Measurements from ENCODE around the gene RNF5. TPM values are rescaled to one million over a fixed set of nuclear protein-coding genes. Genes with fewer than 3 reads are reported as not detected.
"Not testable (repeated sequence)": the region's sequence is repeated elsewhere in the genome, so short reads cannot be mapped to it uniquely, and the experiment has no call there.

RNF5 gene
- total RNA-seq, 1 experiment from 2014 or later, result 106 TPM

DNA sequence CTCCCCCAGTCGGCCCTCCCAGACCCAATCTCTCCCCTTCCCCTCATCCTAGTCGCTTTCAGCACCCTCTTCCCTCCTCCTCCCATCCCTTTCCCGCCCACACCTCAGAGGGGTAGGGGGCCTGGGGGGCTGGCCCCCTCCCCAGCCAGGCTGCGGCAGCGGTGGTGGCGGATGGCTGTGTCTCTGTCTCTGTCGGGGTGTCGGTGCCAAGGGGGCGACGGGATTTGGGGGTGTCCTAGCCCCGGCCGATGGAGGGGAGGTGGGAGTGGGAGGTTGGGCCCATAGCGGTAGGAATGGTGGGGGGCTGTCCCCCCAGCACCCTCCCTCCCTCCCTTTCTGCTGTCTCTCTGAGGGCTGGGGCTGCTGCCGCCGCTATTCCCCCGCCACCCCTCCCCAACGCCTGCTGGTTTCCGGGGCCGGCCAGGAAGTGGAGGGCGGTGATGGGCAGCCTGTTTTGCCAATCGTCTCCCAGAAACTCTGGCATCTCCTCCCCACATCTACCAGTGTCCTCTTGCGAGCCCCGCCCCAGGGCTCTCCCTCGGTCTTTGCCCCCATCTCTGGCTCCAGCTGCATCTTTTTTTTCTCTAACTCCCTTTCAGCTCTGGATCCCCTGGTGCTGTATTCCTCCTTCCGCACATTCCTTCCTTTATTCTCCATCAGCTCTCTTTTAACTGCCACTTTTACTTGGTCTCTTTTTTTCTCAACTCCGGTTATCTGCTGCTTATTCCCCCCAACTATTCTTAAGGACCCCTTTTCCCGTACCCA is 2.3 kb upstream of the RNF5 start, which contains the start of gene AGPAT1:
Gene AGPAT1, minus strand, starts transcription at position 374 of the 765 bp plus-strand sequence. CDS start 4,588 bp downstream, outside the sequence.
- peak; percentile 98 for DNase-seq (ENCODE audit: low read depth)

DNA sequence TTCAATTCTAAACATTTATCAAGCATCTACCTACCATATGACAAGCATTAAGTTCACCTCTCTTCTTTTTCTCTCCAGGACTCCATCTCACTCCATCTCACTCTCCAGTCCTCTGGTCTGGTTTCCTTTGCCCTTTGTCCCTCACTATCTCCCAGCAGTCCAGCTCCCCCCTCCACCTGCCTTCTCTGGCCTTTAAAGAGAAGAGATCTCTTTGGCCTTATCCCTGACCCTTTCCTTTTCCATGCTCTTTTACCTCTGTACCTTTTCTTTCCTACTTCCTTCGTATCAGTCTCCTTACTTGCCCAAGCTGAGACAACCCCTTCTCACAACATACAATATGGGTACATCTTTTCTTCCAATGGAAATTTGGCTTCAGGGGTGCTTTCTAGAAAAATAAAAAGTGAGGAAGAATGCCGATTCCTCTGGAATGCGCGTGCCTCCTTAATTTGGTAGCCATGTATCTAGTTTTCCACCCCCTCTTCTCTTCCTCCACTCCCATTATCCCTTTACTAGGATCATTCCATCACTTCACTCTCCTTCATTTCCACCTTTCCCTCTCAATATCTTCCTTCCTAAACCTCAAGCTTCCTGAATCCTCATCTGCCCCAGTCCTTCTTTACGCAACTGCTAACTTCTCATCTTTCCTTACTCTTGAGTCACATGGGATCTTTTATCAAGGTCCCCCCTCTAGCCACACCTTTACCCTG is 1.6 kb upstream of the RNF5 start:
- DNase-seq (ENCODE audit: low read depth), result peak; percentile 68

DNA sequence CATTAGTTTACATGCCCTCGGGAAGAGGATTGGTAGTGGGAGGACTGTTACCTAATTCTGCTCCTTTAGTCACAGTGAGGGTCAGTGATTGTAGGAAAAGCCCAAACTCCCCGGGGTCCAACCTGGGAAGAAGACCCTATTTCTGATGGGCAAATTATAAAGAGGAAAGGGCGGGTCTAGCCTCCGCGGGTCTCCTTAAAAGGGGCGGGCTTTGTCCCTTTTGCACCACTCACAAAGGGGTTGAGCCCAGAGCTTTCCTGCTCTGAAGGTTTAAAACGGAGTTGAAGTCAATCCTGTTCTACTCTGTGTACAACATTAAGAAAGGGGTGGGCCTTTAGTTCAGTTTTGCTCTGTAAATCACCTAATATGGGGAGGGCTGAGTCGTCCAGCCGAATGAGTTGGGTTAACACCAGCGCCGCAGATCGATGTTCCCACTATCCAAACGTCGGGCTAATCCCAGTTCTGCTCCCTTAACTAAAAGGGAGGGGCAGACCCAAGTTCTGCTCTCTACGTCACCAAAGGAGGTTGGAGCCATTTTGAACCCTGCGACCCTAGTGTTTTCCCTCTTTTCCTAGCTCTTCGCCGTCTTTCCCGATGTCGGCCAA is 920 bp upstream of the RNF5 start:
- DNase-seq (ENCODE audit: low read depth), result no peak

DNA sequence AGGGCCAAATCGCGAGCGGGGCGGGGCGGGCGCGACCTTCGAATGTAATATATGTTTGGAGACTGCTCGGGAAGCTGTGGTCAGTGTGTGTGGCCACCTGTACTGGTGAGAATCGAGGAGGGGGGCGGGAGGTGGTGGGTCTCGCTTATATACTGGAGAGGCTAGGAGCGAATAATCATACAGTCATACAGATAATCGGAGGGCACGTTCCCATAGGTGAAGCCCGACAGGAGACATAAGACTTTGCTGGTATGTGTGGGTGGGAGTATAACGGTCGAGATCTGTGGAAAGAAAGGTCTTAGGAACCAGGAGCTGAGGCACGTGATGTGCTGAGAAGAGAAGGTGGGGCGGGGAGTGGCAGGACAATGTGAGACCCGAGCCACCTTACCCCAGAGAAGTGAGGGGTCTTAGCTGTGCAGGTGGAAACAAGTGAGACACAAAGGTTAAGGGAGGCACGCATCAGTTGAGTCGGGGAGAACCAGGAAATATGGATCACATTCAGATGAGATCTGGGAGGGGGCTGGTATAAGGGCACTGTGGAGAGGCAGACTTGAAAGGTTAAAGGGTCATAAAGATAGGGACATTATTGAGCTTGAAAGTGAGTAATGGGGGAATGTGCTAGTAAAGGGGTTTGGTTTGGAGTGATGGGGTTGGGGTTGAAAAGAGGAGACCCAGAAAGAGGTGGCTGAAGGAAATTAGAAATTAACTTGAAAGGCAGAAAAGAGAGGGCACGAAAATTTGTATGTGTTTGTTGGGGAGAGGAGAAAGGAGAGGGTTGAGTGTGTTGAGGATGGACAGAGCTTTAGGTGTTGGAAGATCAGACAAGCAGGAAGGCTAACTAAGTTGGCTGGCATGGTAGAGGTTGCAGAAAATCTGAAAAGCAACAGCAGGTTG is 589 bp downstream of the RNF5 start:
- DNase-seq (ENCODE audit: low read depth), result no peak

DNA sequence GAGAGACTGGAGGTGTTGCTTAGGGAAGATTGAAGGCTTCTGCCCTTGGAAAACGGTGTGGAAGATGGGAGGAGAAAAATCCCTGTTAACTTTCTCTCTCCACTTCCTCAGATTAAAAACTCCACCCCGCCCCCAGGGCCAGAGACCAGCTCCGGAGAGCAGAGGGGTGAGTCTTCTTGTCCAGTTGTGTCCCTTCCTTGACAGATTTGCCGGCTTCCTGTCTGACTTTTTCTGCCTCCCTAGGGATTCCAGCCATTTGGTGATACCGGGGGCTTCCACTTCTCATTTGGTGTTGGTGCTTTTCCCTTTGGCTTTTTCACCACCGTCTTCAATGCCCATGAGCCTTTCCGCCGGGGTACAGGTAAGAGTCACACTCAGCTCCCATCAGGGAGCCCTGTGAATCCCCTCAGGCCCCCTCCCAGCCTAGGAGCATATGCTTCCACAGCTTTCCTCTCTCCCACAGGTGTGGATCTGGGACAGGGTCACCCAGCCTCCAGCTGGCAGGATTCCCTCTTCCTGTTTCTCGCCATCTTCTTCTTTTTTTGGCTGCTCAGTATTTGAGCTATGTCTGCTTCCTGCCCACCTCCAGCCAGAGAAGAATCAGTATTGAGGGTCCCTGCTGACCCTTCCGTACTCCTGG is 1.7 kb downstream of the RNF5 start:
- no peak for DNase-seq (ENCODE audit: low read depth)

DNA sequence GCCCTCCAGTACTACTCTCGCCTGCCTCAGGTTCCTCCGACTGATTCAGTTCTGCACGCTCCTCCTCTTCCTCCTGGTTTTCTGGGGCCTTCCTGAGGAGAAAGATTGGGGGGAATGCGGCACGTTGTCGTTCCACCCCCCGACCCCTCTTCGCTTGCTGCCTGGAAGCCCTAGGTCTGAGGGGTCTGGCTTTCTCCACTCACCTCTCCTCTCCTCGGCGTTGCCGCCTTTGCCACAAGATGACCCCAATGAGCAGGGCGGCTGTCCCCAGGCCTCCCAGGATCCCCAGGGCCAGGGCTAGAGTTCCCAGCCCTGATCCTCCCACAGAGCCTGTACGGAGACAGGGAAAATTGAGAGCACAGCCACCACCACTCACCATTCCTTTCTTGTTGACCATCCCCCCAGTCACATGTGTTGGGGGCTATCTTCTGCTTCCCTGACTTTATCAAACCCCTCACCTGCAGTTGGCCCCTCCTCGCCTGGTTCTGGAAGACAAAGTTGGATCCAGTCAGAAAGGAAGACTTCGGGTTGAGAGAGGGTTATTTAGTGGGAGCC is 3.0 kb downstream of the RNF5 start:
- no peak for DNase-seq (ENCODE audit: low read depth)

DNA sequence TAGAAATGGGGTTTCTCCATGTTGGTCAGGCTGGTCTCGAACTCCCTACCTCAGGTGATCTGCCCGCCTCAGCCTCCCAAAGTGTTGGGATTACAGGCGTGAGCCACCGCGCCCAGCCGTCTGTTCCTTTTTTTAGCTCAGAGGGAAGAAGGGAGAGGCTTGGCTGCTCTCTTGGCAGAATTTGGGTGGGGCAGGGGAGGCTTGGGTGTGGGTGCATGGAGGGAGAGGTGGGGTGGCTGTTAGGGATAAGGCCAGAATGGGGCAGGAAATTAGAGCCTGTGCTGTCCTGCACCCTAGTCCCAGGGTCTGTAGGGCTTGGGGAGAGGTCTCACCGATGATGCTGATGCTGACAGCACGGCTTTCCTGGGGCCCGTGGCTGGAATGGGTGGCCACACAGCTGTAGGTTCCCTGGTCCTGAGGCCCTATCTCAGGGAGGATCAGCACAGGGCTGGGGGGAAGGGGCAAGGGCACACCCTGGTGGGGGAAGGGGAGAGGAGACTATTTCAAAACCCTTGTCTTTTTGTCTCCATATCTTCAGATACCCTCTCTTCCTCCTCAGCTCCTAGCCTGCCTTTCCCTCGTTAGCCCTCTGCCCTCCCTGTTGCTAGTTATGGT is 3.8 kb downstream of the RNF5 start:
- no peak for DNase-seq (ENCODE audit: low read depth)

DNA sequence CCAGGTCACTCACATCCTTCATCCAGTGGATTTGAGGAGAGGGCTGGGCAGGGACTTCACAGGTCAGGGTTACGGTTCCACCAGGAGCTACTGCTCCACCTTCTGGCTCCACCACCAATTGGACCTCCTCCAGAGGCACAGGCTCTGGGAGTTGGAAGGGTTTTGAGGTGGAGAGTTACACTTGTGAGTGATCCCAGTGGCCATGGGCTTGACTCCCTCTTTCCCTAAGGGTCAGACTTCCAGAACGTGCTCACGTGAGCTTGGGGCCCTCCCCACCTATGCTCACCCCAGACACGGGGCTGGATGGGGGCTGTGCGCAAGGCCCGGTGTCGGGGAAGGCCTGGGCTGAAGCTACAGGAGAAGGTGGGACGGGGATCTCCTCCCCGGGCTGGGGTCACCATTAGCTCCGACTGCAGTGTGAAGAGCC is 4.4 kb downstream of the RNF5 start:
- no peak for DNase-seq (ENCODE audit: low read depth)

DNA sequence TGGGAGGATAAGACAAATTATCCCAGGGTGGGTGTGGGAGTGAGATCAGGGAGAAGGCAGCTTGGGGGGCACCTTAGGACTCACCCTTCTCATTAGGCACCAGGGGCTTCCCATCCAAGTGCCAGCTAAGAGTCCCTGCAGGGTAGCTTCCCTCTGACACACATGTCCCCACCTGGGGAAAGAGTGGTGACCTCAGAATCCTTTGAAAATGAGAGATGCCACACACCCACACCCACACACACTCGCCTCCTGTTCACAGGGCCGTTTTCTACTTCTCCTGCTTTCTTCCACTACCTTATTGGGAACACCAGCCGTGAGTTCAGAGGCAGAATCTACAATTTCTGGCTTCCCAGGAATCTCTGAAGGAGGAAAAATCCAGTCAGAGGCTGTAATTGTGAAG is 4.8 kb downstream of the RNF5 start:
- no peak for DNase-seq (ENCODE audit: low read depth)

DNA sequence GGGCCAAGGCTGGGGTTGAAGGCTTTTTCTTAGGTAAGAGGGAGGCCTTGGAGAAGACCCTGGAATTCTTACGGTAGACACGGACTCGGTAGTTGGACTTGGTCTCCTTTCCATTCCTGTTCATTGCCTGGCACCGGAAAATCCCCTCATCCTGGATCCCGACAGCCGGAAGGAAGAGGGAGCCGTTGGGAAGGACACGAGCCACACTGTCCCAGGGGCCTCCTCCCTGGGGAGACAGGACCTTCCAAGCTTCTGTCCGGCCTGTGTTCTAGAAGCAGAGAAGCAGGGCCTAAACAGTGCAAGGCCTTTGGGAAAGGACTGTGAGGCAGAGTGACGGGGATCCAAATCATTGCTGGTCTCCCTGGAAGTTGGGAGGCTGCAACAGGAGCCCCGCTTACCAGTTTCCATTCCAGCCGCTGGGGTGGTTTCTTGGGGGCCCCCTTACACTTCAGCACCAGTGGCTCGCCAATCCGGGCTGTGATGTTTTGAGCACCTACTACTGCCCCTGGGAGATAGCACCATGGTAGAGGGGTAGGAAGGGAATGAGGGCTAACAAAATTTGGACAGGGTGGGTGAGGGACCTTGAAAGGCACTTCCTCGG is 5.4 kb downstream of the RNF5 start:
- DNase-seq (ENCODE audit: low read depth), result no peak

DNA sequence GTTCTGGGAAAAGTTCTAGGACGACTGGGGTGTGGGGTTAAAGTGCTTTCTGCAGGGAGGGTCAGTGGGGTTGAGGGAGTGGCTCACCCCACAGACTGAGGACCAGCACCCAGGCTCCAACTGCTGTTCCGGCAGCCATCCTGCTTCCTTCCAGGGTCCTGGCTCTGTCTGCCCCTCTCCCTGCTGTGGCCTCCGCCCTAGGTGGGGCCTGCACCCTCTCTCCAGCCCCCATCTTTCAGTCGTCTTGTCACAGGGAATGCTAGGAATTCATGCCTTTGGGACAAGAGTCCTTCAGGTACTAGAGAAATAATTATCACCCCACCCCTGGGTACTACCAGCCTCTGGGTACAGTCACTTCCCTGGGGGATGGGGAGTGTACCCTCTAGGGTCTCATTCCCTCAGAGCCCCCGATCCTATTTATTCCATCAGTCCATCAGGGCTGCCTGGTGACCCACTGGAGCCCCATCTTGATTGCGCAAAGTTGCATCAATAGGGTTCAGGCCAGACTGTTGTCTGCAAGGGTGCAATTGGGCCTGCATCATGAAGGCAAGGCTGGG is 6.0 kb downstream of the RNF5 start, which contains the start of gene AGER:
Gene AGER, minus strand, starts transcription at position 170 of the 557 bp plus-strand sequence. Its CDS starts 31 bp downstream, at position 139.
- DNase-seq (ENCODE audit: low read depth), result no peak

DNA sequence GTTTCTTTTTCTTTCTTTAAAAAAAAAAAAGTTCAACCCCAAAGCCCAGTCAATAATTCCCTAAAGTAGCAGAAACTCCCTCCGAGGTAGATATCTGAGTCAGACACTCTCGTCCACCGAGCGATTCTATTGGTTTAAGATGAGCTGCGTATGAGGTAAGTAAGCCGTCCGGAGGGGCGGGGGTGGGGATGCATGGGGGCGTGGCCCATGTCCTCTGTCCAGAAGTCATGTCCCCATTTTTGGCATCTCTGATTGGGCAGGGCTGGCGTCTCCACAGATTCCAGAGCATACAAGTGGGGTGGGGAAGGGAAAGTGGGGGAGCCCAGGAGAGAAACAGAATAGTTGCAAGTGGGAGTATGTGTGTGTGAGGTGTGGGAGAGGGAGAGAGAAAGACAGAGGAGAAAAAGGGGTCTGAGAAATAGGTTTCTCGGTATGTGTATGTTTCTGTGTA is 7.5 kb downstream of the RNF5 start:
- DNase-seq (ENCODE audit: low read depth), result peak; percentile 91

DNA sequence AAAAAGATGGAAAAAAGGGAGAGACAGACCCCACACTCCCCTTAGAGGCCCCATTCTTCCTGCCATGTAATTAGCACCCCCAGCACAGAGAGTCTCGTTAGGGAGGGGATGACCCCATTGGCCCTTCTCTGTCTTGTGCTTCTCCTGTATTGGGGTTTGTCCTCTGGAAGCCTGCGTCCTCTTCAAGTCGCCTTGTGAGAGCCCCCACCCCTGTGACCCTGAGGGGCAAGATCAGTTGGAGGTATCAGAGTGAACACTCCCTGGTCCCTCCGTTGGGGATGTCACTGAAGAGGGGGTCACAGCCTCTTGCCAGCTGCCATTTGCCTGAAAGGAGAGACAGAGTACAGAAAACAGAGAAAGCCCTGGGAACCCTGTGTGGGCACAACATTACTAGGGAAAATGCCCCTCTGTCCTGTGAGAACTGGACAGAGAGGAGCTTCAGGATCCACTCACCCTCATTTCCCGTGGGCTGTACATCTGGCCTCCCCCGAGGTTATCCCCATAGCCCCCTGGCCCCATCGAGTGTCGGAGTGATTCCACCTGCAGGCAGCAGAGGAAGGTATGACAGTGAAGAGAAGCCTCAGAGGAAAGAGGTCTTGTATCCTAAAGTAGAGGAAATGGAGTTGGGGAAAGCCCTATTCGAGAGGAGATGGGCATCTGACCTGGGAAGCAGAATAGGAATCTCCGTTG is 8.1 kb downstream of the RNF5 start:
- DNase-seq (ENCODE audit: low read depth), result not testable (repeated sequence)

DNA sequence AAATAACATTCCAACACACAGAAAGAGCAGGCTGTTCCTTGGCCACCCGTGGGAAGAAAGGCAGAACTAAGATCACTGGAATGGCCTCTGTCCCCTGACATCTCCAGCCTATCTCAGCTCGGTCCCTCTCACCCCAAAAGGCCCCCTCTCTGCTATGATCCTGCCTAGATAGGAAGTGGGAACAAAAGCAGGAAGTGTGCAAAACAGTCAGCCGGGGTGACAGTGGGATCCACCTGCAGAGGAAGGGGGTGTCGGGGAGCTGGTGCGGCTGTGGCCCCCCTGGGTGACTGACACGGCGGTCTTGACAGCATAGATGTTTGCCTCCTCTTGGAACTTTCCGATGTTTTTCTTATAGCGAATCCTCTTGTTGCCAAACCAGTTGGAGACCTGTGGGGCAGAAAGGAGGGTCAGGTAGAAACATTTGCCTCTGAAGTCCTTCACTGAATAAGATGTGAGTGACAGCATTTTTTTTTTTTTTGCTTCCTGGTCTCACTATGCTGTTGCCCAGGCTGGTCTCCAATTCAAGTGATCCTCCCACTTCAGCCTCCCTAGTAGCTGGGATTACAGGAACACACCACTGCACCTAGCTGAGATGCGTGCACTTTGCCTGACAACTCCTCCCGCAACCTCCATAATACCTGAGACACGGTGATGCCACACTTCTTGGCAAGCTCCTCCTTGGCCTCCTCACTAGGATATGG is 9.0 kb downstream of the RNF5 start:
- no peak for DNase-seq (ENCODE audit: low read depth)

DNA sequence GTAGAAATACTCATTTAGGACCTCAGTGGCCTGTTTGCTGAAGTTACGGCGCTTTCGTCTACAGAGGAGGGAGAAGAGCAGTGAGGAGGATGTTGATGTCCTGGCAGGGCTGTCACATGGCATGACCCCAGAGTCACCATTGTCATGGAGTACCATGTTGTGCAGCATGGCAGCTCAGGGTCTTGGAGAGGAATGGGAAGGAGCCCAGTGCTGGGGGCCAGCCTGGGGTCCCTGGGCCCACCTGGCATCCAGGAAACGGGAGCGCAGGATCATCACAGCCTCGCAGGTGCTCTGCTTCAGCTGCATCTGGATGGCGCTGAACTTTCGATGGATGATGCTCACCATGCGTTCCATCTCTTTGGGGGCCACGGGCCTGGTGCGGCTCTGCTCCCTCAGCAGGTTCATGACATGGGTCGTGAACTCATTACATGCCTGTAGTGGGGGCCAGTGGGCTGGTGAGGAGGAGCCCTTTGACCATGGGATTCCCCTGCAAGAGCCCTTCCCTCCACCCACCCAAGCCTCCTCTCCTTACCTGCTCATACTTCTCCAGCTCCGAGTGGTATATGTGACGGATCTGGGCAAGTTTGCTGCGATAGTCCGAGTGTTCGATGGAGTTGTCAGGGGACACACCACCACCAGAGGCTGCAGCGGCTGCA is 9.6 kb downstream of the RNF5 start:
- DNase-seq (ENCODE audit: low read depth), result not testable (repeated sequence)

DNA sequence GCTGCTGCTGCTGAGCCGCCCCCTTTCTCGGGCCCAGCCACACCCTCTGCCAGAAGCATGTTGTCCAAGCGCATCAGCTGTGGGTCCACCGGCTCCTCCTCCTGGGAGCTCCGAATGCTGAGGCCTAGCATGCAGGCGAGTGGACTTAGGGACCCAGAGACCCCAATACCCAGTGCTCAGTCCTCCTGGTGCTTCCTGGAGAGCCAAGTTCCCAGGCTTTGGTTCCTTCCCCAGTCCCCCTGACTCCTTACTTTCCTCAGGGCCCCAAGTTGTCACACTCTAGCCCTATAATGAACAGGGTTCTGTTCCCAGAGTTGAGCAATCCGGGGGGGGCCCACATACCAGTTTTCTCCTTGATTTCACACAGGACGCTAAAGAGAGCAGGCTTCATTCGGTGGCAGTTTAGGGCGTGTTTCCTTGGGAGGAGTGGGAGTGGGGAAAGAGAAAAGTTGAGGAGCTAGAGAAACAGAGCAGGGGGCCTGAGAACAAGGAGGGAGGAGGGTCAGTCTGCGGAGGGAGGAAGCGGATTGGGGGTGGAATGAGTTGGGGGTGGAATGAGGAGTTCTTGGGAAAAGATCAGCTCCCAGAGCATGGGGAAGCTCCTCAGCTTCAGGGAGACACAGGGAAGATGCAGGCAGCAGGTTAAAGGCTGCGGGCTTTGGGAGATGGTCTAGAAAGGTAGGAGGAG is 10.3 kb downstream of the RNF5 start:
- DNase-seq (ENCODE audit: low read depth), result no peak

Measured in RPMI7951 (cell line).